Gastrocnemius medialis (tissue), 4 donors: ENCODE measurements around the gene TAF6.

Source experiments
- CTCF ChIP-seq, 5 experiments: fragments of 450-650 bp in 3 of 5; fragments of 200-600 bp in 2 of 5; sonication (generic) in 2 of 5; IDR thresholded peaks in 4 of 5; conservative IDR thresholded peaks in 1 of 5; 1 replicate in 4 of 5; 2 replicates in 1 of 5; pipeline ENCODE4 v1.5.1; 2016 to 2019; ENCODE audit warnings: antibody characterized with exemption in 5 of 5, mild to moderate bottlenecking in 3 of 5, moderate library complexity in 3 of 5
- POLR2A ChIP-seq, 2 donors: fragments of 450-650 bp; IDR thresholded peaks; one replicate each; pipeline ENCODE4 v1.6.1; 2017; ENCODE audit warnings: antibody characterized with exemption in 2 of 2, mild to moderate bottlenecking in 2 of 2, moderate library complexity in 2 of 2

DNA sequence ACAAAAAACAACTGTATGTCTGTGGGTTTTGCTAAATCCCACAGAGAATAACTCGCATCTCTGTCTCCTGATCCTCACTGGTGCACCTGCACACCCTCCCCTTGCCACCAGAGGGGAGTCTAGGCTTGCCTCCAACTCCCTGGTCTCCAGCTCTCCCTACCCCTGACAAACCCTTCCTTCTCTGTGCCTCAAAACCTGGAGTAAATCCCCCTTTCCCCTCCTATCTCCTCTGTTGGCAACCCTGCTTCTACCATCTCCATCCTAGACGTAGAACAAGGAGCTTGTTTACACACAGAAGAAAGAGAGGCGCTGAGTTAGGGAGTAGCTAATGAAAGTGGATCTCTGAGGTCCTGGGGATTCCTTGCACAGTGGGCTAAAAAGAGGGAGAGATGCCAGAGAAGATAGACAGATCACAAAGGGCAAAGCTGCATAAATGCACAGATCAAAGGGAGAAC, 13.6 kb upstream of the TAF6 start:
- TF ChIP-seq CTCF (IDR thresholded peaks at IDR 0.05 in 4 of 5, conservative IDR thresholded peaks at IDR 0.05 in 1 of 5) (peak; percentile 42 to 66 (median 57)), POLR2A (IDR thresholded peaks at IDR 0.05) (no peak)
